GM18498 (cell line): ENCODE measurements around the gene PDZD4.

Experiments
- ATAC-seq: cut with Tn5 transposase; IDR thresholded peaks from one replicate; pipeline ENCODE4 v1.9.1; 2021; ENCODE audit warnings: mild to moderate bottlenecking, moderate library complexity; ENCODE audit not compliant: unreplicated experiment

The PDZD4 gene

GRCh38 chrX:153773218-153773611, 57.1 kb downstream of the PDZD4 start:
- no peak for ATAC-seq

DNA sequence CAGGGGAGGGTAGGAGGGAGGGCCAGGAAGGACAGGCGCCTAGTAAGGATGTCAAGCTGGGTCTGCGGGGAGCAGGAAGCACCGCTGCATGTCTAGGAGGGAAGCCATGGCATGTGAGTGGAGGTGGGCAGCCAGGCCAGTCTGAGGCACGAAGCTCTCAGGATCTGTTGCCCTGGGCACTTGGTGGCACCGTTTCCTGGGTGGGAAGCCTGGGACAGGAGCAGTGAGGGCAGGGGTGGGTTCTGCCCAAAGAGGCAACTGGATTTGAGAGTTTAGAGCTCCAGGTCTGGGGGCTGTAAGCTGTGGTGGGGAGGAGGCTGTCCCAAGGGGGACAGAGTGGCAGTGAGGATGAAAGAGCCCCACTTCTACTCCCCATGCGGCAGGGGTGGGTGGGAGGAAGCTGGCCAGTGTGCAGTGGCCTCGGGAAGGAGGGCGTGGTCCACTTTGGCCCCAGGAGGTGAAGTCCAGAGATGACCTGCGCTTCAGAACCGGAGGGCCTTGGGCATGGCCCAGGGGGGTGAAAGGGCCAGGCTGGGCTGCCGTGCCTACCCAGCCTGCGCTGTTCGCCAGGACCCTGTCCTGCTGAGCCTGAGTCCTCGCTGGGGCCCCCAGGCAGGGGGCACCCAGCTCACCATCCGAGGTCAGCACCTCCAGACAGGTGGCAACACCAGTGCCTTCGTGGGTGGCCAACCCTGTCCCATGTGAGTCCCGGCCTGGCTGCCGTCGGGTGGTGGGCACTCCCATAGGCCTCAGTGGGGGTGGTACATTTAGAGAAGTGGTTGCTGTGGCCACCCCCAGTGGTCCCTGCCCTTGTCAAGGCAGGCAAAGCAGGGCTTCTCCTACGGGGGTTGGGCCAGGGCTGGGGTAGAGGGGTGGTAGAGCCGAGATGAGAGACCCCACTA, 57.8 kb downstream of the PDZD4 start:
- ATAC-seq: no peak

GRCh38 chrX:153771415-153772315, 58.7 kb downstream of the PDZD4 start:
- no peak for ATAC-seq

GRCh38 chrX:153770601-153771414, 59.5 kb downstream of the PDZD4 start:
- ATAC-seq: no peak

GRCh38 chrX:153769865-153770600, 60.3 kb downstream of the PDZD4 start:
- no peak for ATAC-seq

GRCh38 chrX:153769158-153769864, 61.0 kb downstream of the PDZD4 start:
- ATAC-seq: no peak

DNA sequence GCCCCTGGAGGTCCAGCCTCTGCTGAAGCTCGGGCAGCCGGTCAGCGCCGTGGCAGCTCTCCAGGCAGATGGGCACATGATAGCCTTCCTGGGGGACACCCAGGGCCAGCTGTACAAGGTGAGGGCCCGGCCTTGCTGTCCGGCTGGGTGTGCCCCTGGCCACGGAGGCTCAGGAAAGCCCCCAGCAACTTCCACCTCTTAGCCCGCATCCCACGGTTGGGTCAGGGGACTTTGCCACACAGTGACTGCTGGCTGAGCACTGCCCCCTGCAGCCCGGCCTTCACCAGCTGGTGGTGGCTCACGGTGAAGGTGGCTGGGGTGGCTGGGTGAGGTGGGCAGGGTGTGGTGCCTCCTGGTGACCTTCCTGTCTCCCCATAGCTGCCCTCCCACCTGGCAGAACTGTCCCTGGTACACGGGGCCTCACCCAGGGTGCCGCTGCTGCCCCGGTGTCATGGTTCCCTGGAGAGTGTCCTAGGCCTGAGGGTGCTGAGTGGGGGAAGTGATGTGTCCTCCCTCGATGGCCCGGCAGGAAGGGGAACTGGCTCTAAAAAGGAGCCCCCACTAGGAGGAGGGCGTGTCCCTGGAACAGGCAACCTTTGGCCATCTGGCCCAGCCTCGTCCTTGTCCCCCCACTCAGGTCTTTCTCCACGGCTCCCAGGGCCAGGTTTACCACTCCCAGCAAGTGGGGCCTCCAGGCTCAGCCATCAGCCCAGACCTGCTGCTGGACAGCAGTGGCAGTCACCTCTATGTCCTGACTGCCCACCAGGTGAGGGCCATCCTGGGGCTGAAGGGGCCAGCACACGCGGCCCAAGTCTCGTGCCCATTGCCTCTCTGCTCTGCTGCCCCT, 61.8 kb downstream of the PDZD4 start:
- no peak for ATAC-seq

DNA sequence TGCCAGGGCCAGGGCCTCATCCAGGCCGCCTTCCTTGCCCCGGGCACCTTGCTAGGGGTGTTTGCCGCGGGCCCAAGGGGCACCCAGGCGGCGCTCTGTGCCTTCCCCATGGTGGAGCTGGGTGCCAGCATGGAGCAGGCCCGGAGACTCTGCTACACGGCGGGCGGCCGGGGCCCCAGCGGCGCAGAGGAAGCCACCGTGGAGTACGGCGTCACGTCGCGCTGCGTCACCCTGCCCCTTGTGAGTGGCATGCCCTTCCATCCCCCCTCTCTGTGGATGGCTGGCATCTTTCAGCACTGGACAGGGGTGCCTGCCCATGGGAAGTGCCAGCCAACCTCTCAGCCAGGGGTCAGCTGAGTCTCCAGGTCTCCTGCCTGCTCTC, 62.7 kb downstream of the PDZD4 start:
- no peak for ATAC-seq

GRCh38 chrX:153766871-153767673, 63.3 kb downstream of the PDZD4 start:
- no peak for ATAC-seq

DNA sequence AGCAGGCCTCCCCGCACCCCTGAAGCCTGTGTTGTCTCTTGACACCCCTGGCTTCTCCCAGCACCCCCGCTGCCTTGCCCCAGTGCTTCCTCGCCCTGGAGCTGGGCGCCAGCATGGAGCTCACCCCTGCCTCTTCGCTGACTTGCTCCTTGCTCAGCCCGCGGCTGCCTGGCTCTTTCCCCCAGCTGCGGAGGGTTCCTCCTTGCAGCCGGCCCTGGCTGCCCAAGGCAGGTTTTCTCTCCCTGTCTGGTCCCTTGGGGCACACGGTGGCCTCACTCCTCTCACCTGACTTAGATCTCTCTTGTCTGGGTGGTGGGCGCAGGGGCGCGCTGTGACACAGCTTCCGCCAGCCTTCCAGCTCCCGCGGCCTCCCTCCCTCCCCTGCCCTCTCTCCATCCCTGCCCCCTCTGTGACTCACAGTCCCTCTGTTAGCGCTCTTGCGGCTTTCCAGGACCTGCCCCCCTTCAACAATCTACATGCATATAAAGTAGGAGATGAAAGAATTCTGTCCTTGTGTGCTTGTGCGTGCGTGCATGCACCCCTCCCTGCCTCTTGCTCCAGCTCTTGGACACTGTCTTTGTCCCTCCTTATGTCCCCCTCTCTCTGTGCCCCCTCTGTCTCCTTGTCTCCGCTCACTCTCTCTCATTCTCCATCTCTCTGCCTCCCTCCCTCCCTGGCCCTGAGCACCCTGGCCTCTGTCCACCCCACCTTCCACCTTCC, 64.1 kb downstream of the PDZD4 start:
- ATAC-seq: no peak

- ATAC-seq: no peak
Measured at GRCh38 chrX:153765138-153766079, 64.9 kb downstream of the PDZD4 start.

GRCh38 chrX:153764786-153765137, 65.6 kb downstream of the PDZD4 start:
- ATAC-seq: no peak

- ATAC-seq: no peak
Measured at GRCh38 chrX:153763989-153764755, 66.2 kb downstream of the PDZD4 start, which contains the start of gene PLXNB3. Gene PLXNB3 (plus strand): TSS chrX:153764249. CDS start chrX:153765536, 1,287 bp downstream.

DNA sequence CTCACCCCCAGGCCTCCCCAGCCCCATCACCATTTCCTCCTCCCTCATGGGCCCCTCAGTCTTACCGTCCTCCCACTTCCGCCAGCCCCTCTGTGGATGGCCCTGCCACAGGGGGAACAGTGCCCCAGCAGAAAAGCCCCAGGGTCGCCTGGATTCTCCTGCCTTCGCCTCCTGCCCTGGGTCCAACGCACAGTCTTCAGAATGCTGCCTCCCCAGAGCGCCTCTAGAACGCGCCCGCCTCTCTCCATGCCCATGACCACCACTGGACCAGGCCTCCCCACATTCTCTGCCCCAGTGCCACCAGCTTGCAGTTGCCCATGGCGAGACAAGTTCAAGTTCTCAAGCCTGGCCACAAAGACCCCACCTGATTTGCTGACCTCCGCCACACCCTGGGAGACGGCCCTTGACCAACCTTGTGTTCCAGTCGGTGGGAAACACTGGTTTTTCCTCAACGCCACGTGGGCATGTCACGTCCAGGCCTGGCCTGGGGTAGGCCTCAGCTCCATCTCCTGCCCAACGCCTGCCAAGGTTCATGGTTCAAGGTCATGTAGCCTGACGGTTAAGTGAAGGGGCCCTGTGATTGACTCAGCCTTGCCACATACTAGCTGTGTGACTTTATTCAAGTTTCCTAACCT, 66.9 kb downstream of the PDZD4 start:
- ATAC-seq: no peak

DNA sequence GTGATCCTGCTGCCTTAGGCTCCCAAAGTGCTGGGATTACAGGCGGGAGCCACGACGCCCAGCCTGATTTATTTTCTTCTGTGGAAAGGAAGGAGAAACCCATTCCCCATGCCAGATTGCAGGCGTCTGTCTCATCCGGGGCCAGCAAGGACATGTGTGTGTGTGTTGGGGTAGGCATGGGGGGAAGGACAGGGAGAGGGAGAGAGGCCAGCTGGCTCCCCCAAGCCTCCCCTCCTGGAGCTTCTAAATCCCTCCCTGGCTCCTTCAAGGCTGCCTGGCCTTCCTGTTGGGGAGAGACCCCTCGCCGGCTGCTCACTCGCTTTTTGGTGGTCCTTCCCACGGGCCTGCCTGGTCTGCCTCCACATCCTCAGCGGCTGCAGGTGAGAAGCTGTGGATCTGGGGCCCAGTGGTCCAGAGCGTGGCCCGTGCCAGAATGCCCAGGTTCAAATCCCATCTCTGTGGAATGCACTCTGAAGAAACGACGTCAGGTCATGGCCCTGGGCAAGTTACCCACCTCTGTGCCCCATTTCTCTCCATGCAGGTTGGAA, 67.6 kb downstream of the PDZD4 start:
- no peak for ATAC-seq
